ENCODE data around the gene PRKG1. TPM values are rescaled to one million over a fixed set of nuclear protein-coding genes. Genes with fewer than 3 reads are reported as not detected.

PRKG1 gene
- total RNA-seq, 1 donor from 2014 or later = 4.6 TPM

GRCh38 chr10:51308116-51308515 is 233.8 kb downstream of the PRKG1 start:
- no peak for DNase-seq (ENCODE audit: low spot score, unreplicated experiment)
- Mint-ChIP-seq H3K27me3 (no peaks in the 10 kb centered on the region), H3K27ac (no peak overlapping the region), H3K4me3 (ENCODE audit: low read depth) (no peak overlapping the region), H3K36me3 (ENCODE audit: insufficient read depth) (no peaks in the 10 kb centered on the region), H3K4me1 (ENCODE audit: low read depth) (peaks cover 6% of the 10 kb centered on the region), H3K9me3 (ENCODE audit: low read depth) (no peaks in the 10 kb centered on the region)
- TF ChIP-seq, protein P1, sequence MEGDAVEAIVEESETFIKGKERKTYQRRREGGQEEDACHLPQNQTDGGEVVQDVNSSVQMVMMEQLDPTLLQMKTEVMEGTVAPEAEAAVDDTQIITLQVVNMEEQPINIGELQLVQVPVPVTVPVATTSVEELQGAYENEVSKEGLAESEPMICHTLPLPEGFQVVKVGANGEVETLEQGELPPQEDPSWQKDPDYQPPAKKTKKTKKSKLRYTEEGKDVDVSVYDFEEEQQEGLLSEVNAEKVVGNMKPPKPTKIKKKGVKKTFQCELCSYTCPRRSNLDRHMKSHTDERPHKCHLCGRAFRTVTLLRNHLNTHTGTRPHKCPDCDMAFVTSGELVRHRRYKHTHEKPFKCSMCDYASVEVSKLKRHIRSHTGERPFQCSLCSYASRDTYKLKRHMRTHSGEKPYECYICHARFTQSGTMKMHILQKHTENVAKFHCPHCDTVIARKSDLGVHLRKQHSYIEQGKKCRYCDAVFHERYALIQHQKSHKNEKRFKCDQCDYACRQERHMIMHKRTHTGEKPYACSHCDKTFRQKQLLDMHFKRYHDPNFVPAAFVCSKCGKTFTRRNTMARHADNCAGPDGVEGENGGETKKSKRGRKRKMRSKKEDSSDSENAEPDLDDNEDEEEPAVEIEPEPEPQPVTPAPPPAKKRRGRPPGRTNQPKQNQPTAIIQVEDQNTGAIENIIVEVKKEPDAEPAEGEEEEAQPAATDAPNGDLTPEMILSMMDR (IDR thresholded peaks at IDR 0.05; ENCODE audit: unreplicated experiment) = no peak

DNA sequence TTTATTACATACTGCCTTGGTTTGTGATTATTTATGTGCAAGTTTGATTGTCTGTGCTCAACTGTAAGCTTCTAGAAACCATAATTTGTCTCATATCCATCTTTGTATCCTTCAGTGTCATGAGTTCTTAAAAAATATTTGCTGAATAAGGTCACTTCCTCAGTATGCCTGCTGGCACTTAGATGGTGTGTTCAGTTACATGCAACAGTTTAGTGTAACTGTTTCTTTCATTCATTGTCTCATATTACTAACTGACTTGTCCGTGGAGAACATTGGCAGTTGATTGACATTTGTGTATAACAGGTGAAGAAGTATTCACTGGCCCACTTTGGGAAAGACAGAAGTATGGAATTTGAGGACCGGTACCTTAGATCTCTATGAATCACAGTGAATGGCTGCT is 236.9 kb downstream of the PRKG1 start:
- no peak overlapping the region for H3K4me3 Mint-ChIP-seq (ENCODE audit: low read depth)
- no peaks in the 10 kb centered on the region for H3K36me3 Mint-ChIP-seq (ENCODE audit: insufficient read depth)
- H3K9me3 Mint-ChIP-seq (ENCODE audit: low read depth) = no peaks in the 10 kb centered on the region
- DNase-seq (ENCODE audit: low spot score, unreplicated experiment) = no peak
- no peaks in the 10 kb centered on the region for H3K27me3 Mint-ChIP-seq
- TF ChIP-seq, protein P1 (IDR thresholded peaks at IDR 0.05; ENCODE audit: unreplicated experiment) = no peak
- H3K27ac Mint-ChIP-seq = no peak overlapping the region
- peaks cover 10% of the 10 kb centered on the region for H3K4me1 Mint-ChIP-seq (ENCODE audit: low read depth)

- peaks cover 10% of the 10 kb centered on the region for H3K4me1 Mint-ChIP-seq (ENCODE audit: low read depth)
- TF ChIP-seq, protein P1 (IDR thresholded peaks at IDR 0.05; ENCODE audit: unreplicated experiment) = no peak
- no peak overlapping the region for H3K4me3 Mint-ChIP-seq (ENCODE audit: low read depth)
- no peaks in the 10 kb centered on the region for H3K9me3 Mint-ChIP-seq (ENCODE audit: low read depth)
- H3K27me3 Mint-ChIP-seq = no peaks in the 10 kb centered on the region
- DNase-seq (ENCODE audit: low spot score, unreplicated experiment) = no peak
- H3K36me3 Mint-ChIP-seq (ENCODE audit: insufficient read depth) = no peaks in the 10 kb centered on the region
- H3K27ac Mint-ChIP-seq = peak overlapping the region; percentile 31
These were observed 238.5 kb downstream of the PRKG1 start for GRCh38 chr10:51312817-51313216.

DNA sequence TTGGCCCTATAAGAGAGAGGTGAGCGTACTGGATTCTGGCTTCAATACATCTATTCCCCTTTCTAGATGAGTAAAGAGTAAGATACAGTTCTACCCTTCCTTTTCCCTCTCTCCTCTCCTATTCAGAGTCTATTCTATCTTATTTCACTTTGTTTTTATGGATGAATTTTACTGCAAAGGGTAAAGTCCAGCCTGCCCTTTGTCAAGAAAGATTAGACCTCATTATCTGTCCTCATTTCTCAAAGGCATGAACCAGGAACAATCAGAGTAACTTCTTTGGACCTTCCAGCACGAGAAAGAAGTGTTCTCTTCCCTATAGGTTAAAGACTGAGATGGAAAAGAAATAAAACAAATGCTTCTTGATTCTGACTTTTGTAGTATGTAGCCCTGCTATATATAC is 239.0 kb downstream of the PRKG1 start:
- TF ChIP-seq, protein P1 (IDR thresholded peaks at IDR 0.05; ENCODE audit: unreplicated experiment) = no peak
- H3K36me3 Mint-ChIP-seq (ENCODE audit: insufficient read depth) = no peaks in the 10 kb centered on the region
- H3K4me1 Mint-ChIP-seq (ENCODE audit: low read depth) = peaks cover 10% of the 10 kb centered on the region
- no peak for DNase-seq (ENCODE audit: low spot score, unreplicated experiment)
- H3K9me3 Mint-ChIP-seq (ENCODE audit: low read depth) = no peaks in the 10 kb centered on the region
- no peak overlapping the region for H3K4me3 Mint-ChIP-seq (ENCODE audit: low read depth)
- peak overlapping the region; percentile 31 for H3K27ac Mint-ChIP-seq
- no peaks in the 10 kb centered on the region for H3K27me3 Mint-ChIP-seq

DNA sequence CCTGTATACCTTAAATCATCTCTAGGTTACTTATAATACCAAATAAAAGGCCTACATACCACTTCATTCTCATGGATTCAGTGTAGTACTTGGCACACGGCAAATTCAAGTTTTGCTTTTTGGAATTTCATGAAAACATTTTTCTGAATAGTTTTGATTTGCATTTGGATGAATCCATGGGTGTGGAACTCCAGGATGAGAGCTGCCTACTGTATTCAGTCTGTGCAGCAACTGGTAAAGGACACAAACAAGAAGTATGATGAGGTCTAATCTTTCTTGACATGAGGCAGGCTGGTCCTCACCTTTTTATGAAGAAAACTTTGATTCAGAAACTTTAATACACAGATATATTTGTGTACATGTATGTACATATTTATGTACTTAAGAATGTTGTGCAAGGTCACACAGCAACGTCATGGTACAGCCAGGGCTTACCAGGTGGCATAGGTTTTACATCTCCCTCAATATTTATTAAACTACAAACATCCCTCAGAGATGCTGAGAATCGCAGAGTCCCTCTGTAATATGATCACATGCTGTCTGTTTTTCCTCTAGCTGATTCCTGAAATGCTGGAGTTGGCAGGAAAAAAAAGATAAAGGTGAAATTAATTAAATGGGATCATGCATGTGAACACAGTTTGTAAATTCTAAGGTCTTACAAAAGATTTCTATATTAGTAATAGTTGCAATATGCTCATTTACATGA is 239.6 kb downstream of the PRKG1 start:
- H3K9me3 Mint-ChIP-seq (ENCODE audit: low read depth) = no peaks in the 10 kb centered on the region
- no peaks in the 10 kb centered on the region for H3K27me3 Mint-ChIP-seq
- H3K36me3 Mint-ChIP-seq (ENCODE audit: insufficient read depth) = no peaks in the 10 kb centered on the region
- no peak overlapping the region for H3K4me3 Mint-ChIP-seq (ENCODE audit: low read depth)
- H3K4me1 Mint-ChIP-seq (ENCODE audit: low read depth) = peaks cover 10% of the 10 kb centered on the region
- no peak overlapping the region for H3K27ac Mint-ChIP-seq
- TF ChIP-seq, protein P1 (IDR thresholded peaks at IDR 0.05; ENCODE audit: unreplicated experiment) = no peak
- DNase-seq (ENCODE audit: low spot score, unreplicated experiment) = no peak

Data from progenitor cell of endocrine pancreas (in vitro differentiated cells).